ENCODE measurements around the gene CYP2S1. TPM values are rescaled to one million over a fixed set of nuclear protein-coding genes. Genes with fewer than 3 reads are reported as not detected.

Gene CYP2S1
- total RNA-seq, 4 donors from 2014 or later, result 4.1 to 147 (median 67.1) TPM

DNA sequence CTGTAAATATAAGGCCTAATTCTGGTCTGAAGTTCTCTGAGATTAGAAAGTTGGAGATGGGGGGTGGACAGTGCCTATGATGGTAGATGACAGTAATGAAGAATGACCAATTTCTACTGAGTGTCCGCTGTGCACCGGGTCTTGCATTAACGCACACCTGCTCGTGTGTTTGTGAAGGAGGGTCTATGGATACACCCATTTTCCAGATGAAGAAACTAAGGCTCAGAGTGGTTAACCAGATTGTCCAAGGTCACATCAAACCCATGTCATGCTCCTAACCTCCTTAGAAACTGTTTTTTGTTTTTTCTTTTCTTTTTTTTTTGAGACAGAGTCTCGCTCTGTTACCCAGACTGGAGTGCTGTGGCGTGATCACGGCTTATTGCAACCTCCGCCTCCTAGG is 39.7 kb downstream of the CYP2S1 start:
- no peaks in the 10 kb centered on the region for H3K4me1 ChIP-seq
- no peak for DNase-seq
- H3K27ac ChIP-seq, result no peak overlapping the region
- peaks cover 0 to 12% (median 0%) of the 10 kb centered on the region in 3 donors for H3K36me3 ChIP-seq
- H3K9me3 ChIP-seq, result no peaks in the 10 kb centered on the region
- H3K27me3 ChIP-seq, result no peaks in the 10 kb centered on the region
- H3K4me3 ChIP-seq, result no peak overlapping the region
- TF ChIP-seq POLR2A (IDR thresholded peaks at IDR 0.05), result no peak
- TF ChIP-seq, protein P1, sequence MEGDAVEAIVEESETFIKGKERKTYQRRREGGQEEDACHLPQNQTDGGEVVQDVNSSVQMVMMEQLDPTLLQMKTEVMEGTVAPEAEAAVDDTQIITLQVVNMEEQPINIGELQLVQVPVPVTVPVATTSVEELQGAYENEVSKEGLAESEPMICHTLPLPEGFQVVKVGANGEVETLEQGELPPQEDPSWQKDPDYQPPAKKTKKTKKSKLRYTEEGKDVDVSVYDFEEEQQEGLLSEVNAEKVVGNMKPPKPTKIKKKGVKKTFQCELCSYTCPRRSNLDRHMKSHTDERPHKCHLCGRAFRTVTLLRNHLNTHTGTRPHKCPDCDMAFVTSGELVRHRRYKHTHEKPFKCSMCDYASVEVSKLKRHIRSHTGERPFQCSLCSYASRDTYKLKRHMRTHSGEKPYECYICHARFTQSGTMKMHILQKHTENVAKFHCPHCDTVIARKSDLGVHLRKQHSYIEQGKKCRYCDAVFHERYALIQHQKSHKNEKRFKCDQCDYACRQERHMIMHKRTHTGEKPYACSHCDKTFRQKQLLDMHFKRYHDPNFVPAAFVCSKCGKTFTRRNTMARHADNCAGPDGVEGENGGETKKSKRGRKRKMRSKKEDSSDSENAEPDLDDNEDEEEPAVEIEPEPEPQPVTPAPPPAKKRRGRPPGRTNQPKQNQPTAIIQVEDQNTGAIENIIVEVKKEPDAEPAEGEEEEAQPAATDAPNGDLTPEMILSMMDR (IDR thresholded peaks at IDR 0.05), result no peak

DNA sequence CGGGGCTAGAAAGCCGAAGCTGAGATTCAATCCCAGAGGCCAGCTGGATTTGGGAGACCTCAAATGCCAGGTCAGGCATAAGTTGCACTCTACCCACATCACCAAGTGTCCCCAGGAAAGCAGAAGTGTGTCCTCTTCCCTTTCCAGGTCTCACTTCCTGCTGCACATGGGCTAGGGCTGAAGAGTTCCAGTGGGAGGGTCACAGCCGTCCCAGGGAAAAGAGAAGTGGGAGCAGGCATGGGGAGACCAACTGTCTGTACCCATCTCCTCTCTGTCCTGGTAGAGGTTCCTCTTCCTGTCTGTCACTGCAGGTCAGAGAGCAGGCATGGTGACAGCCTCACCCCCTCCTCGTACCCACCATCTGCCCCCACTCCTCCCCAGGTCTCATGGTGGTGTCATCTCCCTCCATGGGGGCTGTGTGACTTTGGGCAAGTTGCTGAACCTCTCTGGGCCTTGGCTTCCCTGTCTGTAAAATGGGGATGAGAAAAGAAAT is 40.8 kb downstream of the CYP2S1 start:
- Histone ChIP-seq H3K27me3 (no peaks in the 10 kb centered on the region), H3K4me3 (no peak overlapping the region), H3K9me3 (no peaks in the 10 kb centered on the region), H3K36me3 (peaks cover 0 to 21% (median 0%) of the 10 kb centered on the region in 3 donors), H3K4me1 (no peaks in the 10 kb centered on the region), H3K27ac (no peak overlapping the region)
- no peak for TF ChIP-seq POLR2A (IDR thresholded peaks at IDR 0.05)
- TF ChIP-seq, protein P1 (IDR thresholded peaks at IDR 0.05), result no peak
- peak in 1 of 3 donors; percentile 51 for DNase-seq

DNA sequence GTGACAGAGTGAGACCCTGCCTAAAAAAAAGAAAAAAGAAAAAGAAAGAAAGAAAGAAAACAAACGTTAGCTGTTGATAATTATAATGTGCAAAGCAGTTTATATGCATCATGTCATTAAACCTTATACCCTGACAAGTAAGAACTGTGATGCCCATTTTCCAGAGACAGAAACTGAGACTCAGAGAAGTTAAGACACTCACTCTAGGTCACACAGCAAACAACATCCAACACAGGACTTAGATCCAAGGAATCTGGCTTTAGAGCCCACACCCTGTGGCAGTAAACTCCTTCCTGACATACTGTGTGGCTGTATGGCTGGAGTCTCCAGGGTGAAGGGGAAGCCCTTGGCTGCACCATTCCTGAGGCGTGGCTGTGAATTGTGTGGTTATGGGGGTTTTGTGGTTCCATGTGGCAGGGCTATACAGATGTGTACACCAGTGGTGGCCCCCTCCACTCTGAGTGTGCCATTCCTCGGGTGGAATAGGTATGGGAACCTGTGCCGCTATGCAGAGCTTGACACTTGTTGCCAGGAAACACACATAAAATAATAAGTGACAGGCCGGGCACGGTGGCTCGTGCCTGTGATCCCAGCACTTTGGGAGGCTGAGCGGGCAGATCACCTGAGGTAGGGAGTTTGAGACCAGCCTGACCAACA is 41.6 kb downstream of the CYP2S1 start:
- no peak for DNase-seq
- no peaks in the 10 kb centered on the region for H3K27me3 ChIP-seq

DNA sequence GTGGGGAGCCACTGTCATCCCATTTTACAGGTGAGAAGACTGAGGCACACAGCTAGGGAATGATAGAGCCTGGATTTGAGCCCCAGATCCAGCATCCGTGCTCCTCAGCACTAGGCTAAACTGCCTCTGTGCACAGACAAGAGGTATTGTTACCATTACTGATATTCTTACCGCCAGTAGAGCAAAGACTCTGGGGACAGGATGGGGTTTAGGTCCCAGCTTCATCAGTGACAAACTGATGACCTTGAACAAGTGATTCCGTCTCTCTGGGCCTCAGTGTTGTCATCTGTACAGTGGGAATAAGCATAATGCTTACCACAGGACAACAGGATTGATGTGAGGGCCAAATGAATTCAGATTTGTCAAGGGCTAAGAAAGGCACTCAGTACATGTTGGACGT is 42.5 kb downstream of the CYP2S1 start:
- no peak overlapping the region for H3K27ac ChIP-seq
- no peak overlapping the region for H3K4me3 ChIP-seq
- no peaks in the 10 kb centered on the region for H3K4me1 ChIP-seq
- no peak for DNase-seq
- TF ChIP-seq, protein P1 (IDR thresholded peaks at IDR 0.05), result no peak
- TF ChIP-seq POLR2A (IDR thresholded peaks at IDR 0.05), result no peak
- peaks cover 0 to 27% (median 0%) of the 10 kb centered on the region in 3 donors for H3K36me3 ChIP-seq
- no peaks in the 10 kb centered on the region for H3K9me3 ChIP-seq
- H3K27me3 ChIP-seq, result no peaks in the 10 kb centered on the region

More for the DNA sequence above, 41.6 kb downstream of the CYP2S1 start:
- Histone ChIP-seq H3K36me3 (peaks cover 0 to 27% (median 0%) of the 10 kb centered on the region in 3 donors), H3K4me3 (no peak overlapping the region), H3K4me1 (no peaks in the 10 kb centered on the region), H3K9me3 (no peaks in the 10 kb centered on the region), H3K27ac (no peak overlapping the region)
- TF ChIP-seq POLR2A (IDR thresholded peaks at IDR 0.05), result no peak

DNA sequence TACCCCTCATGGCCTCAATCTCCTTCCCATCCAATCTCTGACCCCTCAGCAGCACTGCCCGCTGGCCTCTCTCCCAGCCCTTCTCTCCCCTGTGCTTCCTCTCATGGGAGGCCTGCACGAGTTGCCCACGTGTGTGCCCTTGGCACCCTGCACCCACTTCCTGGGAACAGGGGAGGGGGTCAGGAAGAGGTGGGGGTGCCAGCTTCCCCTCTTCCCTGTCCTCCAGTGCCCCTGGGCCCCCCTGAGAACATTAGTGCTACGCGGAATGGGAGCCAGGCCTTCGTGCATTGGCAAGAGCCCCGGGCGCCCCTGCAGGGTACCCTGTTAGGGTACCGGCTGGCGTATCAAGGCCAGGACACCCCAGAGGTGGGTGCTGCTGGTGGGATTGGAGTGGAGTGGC is 45.2 kb downstream of the CYP2S1 start:
- no peaks in the 10 kb centered on the region for H3K9me3 ChIP-seq
- TF ChIP-seq, protein P1 (IDR thresholded peaks at IDR 0.05), result no peak
- TF ChIP-seq POLR2A (IDR thresholded peaks at IDR 0.05), result no peak
- no peak overlapping the region for H3K27ac ChIP-seq
- H3K36me3 ChIP-seq, result peaks cover 0 to 34% (median 0%) of the 10 kb centered on the region in 3 donors
- no peak overlapping the region for H3K4me3 ChIP-seq
- H3K27me3 ChIP-seq, result no peaks in the 10 kb centered on the region
- H3K4me1 ChIP-seq, result no peaks in the 10 kb centered on the region
- DNase-seq, result no peak

DNA sequence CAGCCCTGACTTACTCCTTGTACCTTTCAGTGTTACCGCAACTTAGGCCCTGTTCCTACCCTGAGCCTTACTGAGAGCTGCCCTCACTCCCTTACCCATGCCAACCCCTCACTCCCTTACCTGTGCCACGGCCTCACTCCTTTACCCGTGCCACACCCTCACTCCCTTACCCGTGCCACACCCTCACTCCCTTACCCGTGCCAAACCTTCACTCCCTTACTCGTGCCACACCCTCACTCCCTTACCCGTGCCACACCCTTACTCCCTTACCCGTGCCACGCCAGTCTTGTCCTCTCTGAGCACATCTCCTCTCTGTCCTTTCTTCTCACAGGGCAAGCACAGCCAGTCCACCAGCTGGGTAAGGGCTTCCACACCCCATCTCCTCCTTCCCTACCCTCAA is 46.3 kb downstream of the CYP2S1 start:
- Histone ChIP-seq H3K36me3 (peaks cover 0 to 26% (median 0%) of the 10 kb centered on the region in 3 donors), H3K27me3 (no peaks in the 10 kb centered on the region), H3K27ac (no peak overlapping the region), H3K9me3 (no peaks in the 10 kb centered on the region), H3K4me1 (no peaks in the 10 kb centered on the region), H3K4me3 (no peak overlapping the region)
- no peak for TF ChIP-seq POLR2A (IDR thresholded peaks at IDR 0.05)
- TF ChIP-seq, protein P1 (IDR thresholded peaks at IDR 0.05), result no peak
- DNase-seq, result no peak

All from Peyer's patch (tissue), 4 donors.